ENCODE data around the gene LIX1.
"Not testable (repeated sequence)": the region's sequence is repeated elsewhere in the genome, so short reads cannot be mapped to it uniquely, and the experiment has no call there.

Gene LIX1

GRCh38 chr5:97141539-97141938 is 872 bp downstream of the LIX1 start:
- no peak for DNase-seq (ENCODE audit: low read depth in 3 of 3)

GRCh38 chr5:97141031-97141430 is 1.4 kb downstream of the LIX1 start:
- DNase-seq (ENCODE audit: low read depth in 3 of 3): no peak

- DNase-seq (ENCODE audit: low read depth in 3 of 3): not testable (repeated sequence)
Observed at GRCh38 chr5:97140250-97140649, 2.2 kb downstream of the LIX1 start.

GRCh38 chr5:97136475-97136874 is 5.9 kb downstream of the LIX1 start:
- no peak for DNase-seq (ENCODE audit: low read depth in 3 of 3)

- peak in 1 of 3 donors; percentile 8 for DNase-seq (ENCODE audit: low read depth in 3 of 3)
Observed at GRCh38 chr5:97135868-97136267, 6.5 kb downstream of the LIX1 start.

DNA sequence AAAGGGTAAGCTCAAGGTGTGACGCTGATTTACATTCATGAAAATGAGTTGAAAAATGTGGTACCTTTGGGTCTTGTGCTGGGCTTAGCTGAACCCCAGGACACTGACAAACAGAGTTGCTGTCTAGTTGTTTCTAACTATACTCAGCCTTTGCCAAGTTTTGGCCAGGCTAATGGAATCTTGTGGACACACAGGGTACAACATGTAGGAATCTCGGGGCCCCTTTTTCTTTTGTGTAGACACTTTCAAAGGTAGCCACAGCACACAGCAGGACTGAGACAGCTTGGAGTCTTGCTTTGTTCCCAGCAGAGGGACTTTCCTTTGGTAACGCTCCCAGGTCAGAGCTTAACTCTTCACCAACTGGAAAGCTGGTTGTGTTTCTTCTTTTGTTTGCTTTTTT is 7.8 kb downstream of the LIX1 start:
- DNase-seq (ENCODE audit: low read depth in 3 of 3): no peak

DNA sequence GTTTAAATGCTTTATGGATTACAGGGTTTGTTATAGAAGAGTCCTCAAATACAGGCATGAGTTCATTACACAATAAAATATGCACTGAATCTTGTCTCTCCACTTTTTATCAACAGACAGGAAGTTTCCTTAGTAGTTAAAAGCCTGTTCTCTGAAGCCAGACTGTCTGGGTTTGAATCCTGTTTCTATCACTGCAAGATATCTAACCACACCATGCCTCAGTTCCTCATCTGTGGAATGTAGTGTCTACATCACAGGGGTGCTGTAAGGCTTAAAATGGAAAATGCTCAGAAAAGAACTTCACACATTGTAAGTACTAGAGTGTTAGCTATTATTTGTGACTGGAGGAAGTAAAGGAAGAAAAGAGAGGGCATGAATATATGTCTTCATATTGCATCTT is 9.3 kb downstream of the LIX1 start:
- DNase-seq (ENCODE audit: low read depth in 3 of 3): no peak

DNA sequence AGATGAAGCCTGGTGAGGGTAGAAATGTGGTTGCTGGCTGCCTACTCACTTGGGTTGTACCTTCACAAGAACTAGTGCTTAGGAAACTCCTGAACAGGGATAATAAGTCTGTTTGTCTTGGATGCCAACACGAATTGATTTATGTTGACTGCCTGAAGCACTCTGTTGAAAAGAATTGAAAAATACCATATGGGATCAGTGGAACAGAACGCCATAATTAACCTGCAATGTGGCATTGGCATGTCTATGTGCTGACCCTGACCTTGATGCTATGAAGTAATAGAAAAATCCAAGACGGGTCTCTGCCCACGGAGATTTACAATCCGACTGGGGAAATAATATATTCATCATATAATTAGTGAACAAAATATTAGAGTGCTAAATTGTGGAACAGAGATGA is 10.5 kb downstream of the LIX1 start:
- DNase-seq (ENCODE audit: low read depth in 3 of 3): no peak

DNA sequence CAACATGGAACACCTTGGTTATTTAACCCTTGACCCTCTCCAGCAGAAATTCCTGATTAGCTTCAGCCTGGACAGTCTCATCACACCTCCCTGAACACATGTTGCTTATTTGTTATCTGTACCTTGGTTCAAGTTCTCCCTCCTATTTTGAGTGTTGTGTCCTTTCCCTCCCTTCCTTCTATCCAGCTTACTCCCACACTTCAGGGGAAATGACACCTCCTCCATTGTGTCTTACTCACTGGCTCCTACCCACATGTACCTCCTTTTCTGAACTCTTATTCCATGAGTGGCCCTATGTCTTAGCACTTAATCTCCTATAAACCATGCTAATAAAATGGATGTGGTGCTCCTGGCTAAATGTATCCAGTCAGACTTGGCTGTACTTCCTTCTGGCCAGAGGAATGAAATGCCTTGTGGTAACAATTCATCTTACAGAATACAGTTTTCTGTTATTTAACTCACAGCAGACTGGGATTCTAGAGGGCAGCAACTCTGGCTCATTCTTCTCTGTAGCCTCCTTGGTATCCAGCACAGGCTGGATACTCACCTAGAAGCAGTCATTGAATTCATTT is 11.2 kb downstream of the LIX1 start:
- no peak for DNase-seq (ENCODE audit: low read depth in 3 of 3)

- DNase-seq (ENCODE audit: low read depth in 3 of 3): no peak
Observed at GRCh38 chr5:97127727-97128126, 14.7 kb downstream of the LIX1 start.

GRCh38 chr5:97125125-97125683 is 17.2 kb downstream of the LIX1 start:
- no peak for DNase-seq (ENCODE audit: low read depth in 3 of 3)

DNA sequence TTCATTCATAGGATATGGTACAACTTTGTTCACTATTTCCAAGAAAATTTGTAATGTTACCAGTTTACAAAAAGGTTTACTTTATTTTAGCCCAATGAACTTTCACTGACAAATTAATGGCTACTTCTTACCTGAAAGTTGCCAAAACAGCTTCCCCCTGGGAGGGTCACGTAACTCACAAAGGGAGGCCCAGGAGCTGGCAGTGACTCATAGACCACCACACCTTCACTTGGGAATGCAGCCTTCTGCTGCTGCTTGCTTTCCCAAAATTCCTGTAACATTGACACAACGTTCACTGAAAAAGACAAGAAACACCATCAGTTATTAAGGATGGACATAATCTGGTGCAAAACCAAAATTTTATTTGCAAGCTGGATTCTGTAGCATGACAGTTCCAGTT is 18.1 kb downstream of the LIX1 start:
- no peak for DNase-seq (ENCODE audit: low read depth in 3 of 3)

DNA sequence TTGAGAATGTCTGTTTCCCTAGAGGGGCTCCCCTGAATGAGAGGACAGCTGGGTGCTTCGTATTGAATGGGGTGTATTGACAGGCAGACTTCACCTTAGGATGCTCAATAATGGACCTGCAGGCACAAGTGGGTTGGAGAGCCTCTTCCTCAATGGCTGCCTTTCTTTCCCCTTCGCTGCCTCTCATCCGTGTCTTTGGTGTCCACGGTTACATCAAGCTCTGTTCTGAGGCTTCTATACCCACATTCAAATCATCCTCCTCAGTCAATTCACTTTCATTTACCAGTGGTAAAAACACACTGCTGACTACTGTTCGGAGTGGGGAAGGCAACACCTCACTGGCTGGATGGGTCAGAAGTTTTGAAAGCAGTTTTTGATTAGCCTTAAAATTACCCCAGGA is 20.6 kb downstream of the LIX1 start:
- no peak for DNase-seq (ENCODE audit: low read depth in 3 of 3)

GRCh38 chr5:97120195-97120594 is 22.2 kb downstream of the LIX1 start:
- no peak for DNase-seq (ENCODE audit: low read depth in 3 of 3)

DNA sequence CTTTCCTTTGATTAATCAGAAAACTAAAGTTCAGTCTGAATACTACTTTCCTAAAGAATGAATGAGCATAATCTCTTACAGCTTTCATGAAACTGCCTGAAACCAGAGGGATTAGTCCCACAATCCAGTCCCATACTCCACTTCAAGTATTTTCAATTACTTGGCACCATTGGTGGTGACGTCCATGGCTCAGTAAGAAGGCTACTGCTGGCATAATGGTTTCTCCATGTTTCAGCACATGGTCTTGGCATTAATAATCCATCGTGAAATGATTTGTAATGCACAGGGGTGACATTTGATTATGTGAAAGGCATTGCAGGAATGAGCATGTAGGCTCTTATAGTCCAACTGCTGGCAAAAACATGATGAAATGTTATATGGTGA is 23.4 kb downstream of the LIX1 start:
- no peak for DNase-seq (ENCODE audit: low read depth in 3 of 3)

DNA sequence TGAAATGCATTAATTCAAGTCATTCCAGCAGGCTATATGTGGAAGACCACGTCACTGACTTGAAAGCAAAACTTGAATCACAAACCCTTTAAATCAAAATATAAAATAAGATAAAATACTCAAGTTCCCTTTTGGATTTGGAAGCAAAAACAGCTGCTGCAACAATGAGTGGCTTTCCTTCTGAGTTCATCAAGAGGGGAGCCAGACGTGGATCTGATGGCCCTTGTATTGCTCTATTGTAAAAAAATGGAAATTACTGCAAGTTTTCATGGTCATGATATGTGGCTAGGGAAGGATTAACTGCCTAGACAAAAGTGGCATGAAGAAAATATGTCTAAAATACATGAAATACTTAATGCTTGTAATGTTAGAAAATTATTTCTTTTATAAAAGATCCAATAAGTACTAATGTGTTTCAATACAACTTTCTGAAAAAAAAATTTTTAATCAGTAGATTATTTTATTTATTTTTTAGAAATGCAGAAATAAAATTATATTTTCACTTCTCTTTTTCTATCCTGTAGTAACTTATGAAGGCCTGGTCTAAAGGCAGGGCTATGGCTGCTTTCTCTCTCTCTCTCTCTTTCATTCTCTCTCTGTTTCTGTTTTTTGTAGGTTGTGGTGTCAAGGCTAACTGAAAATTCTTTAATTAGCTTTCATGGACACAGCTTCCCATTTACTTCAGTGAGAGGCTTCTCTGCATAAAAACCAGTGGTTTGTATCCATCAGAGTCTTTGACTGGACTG is 24.0 kb downstream of the LIX1 start:
- no peak for DNase-seq (ENCODE audit: low read depth in 3 of 3)

DNA sequence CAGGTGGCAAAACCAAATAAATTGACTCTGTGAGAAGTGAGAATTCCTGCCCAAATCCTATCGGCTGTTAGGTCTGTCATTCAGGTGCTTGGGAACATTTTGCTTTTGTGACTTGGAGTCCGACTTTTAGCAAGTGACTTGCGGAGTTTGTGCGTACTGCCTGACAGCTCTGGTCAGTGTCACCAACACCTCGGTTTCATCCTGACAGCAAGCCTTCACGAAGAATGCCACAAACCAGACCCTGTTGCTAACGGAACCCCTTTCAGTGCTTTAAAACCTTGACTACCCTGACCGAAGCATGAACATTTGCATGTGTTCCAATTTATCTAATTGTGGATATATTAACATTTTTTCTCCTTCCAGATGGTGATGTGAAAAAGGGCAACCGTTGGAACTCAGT is 26.5 kb downstream of the LIX1 start:
- DNase-seq (ENCODE audit: low read depth in 3 of 3): no peak

GRCh38 chr5:97112230-97112629 is 30.2 kb downstream of the LIX1 start:
- DNase-seq (ENCODE audit: low read depth in 3 of 3): no peak

DNA sequence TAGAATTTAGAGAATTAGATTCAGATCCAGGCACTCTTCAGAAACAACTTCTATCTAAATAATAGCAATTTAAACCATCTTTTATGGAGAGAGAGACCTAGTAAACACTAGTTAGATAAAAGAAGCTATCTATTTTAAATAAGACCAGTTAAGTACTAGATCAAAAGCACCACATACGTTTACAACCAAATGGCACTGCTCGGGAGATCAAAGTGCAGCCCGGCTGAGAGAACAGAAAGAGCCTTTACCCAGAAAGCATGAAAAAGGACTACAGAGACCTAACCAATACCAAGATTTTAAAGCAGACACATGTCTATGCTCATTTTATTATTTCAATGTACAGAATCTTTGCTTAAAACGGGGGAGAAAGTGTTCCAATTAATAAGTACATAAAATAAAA is 30.8 kb downstream of the LIX1 start:
- DNase-seq (ENCODE audit: low read depth in 3 of 3): no peak

- DNase-seq (ENCODE audit: low read depth in 3 of 3): no peak
Observed at GRCh38 chr5:97111004-97111403, 31.4 kb downstream of the LIX1 start.

DNA sequence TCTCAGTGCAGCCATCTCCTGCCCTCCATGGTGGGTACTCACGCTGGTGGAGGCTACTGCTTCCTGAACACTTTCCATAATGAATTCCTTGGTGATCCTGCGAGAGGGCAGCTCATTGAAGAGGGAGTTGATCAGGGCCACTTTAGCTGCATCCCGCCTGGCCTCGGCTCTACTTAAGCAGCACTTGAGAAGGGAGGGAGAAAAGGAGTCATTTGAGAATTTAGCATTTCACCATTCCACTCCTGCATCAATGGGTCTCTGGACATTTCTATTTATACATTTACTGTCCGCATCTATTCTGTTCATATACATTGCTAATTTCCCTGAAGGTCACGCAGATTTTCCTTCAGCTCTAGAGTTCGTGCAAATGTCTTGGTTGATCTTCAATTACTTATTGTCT is 35.1 kb downstream of the LIX1 start:
- DNase-seq (ENCODE audit: low read depth in 3 of 3): no peak

GRCh38 chr5:97106216-97106581 is 36.2 kb downstream of the LIX1 start:
- DNase-seq (ENCODE audit: low read depth in 3 of 3): no peak

- DNase-seq (ENCODE audit: low read depth in 3 of 3): no peak
Observed at GRCh38 chr5:97105501-97106215, 36.8 kb downstream of the LIX1 start.
